ENCODE data around the gene ZNF618.
A peak's percentile ranks its signal among the peaks of the same experiment; 100 is the strongest.

Gene ZNF618

DNA sequence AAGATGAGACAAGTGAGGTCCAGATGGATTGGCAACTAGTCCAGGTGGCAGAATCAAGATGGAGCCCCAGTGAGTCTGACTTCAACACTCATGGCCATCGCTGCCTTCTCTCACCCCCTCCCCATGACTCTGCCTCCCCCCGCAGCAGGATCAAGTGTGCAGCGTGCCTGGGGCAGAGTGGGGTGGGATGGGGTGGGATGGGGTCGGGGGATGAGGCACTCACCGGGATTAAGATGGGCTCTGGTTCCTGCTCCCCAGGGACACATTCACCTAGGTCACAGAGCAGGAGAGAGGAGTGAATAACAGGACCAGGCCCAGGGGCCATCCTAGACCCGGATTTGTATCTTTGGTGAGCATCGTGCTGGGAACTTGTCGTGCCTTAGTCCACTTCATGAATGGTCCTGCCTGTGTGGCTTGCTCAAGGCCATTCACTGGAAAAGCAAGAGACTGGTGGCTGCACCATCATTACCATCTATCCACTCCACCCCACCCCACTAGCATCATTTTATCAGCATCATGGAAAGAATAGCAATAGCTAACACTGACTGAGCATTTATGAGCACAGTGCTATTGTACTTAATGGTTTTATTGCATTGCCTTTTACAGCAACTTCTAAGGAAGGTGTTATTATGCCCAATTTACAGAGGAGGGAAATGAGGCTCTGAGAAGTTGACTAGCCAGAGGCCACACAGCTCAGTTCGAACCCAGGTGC is 193.5 kb downstream of the ZNF618 start:
- H3K9me3 ChIP-seq (ENCODE audit: severe bottlenecking): no peaks in the 10 kb centered on the region
- no peak overlapping the region for H3K4me3 ChIP-seq (ENCODE audit: severe bottlenecking)
- no peaks in the 10 kb centered on the region for H3K36me3 ChIP-seq (ENCODE audit: low read depth)
- DNase-seq (ENCODE audit: low spot score) (peak; percentile 27), ATAC-seq (ENCODE audit: low read depth) (no peak)
- no peaks in the 10 kb centered on the region for H3K27me3 ChIP-seq (ENCODE audit: insufficient read depth, poor library complexity, severe bottlenecking)
- TF ChIP-seq, protein P1, sequence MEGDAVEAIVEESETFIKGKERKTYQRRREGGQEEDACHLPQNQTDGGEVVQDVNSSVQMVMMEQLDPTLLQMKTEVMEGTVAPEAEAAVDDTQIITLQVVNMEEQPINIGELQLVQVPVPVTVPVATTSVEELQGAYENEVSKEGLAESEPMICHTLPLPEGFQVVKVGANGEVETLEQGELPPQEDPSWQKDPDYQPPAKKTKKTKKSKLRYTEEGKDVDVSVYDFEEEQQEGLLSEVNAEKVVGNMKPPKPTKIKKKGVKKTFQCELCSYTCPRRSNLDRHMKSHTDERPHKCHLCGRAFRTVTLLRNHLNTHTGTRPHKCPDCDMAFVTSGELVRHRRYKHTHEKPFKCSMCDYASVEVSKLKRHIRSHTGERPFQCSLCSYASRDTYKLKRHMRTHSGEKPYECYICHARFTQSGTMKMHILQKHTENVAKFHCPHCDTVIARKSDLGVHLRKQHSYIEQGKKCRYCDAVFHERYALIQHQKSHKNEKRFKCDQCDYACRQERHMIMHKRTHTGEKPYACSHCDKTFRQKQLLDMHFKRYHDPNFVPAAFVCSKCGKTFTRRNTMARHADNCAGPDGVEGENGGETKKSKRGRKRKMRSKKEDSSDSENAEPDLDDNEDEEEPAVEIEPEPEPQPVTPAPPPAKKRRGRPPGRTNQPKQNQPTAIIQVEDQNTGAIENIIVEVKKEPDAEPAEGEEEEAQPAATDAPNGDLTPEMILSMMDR (IDR thresholded peaks at IDR 0.05; ENCODE audit: poor library complexity, severe bottlenecking): no peak
- H3K4me1 ChIP-seq (ENCODE audit: insufficient read depth, poor library complexity, severe bottlenecking): no peaks in the 10 kb centered on the region
- H3K27ac ChIP-seq (ENCODE audit: poor library complexity, severe bottlenecking): no peak overlapping the region

DNA sequence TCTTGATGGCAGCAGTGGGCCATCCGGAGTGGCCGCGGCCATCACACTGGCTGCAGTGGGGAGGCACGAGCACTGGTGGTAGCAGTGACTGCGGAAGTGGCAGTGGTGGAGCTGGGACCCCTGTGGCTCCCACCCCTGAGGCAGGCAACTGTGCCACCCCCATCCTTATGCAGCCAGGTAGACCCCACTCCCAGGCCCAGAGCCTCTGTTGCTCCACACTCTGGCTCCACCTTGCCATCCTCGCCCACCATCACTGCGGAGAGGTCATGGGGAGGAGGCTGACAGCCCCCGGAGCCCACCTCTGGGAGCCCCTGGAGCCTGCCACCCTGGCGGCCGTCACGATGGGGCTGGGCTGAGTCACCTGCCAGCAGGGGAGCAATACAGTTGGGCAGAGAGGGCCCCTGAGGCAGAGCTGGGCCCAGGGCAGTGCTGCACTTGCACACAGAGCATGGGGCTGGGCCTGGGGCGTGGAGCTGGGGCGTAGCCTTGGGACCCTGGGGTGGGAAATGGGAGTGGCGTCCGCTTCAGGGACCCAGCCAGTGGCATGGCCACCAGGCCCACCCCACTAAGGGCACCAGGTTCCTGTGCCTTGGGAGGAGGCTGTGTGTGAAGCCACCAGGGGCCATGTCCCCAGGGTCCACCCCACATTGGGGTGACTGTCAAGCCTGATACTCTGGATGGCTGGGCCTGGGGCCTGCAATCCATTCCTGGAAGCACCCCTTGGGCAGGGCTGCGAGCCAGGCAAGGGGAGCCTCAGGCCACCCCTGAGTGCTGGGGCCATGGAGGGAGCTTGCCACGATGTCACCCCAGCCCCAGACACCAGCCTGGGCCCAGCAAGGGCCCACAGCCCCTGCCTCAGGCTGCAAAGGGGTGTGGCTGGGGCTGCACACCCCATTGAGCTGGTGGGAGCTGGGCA is 194.3 kb downstream of the ZNF618 start:
- Histone ChIP-seq H3K36me3 (ENCODE audit: low read depth) (no peaks in the 10 kb centered on the region), H3K27ac (ENCODE audit: poor library complexity, severe bottlenecking) (no peak overlapping the region), H3K9me3 (ENCODE audit: severe bottlenecking) (no peaks in the 10 kb centered on the region), H3K27me3 (ENCODE audit: insufficient read depth, poor library complexity, severe bottlenecking) (no peaks in the 10 kb centered on the region), H3K4me1 (ENCODE audit: insufficient read depth, poor library complexity, severe bottlenecking) (no peaks in the 10 kb centered on the region), H3K4me3 (ENCODE audit: severe bottlenecking) (no peak overlapping the region)
- TF ChIP-seq, protein P1 (IDR thresholded peaks at IDR 0.05; ENCODE audit: poor library complexity, severe bottlenecking): no peak
- no peak for ATAC-seq (ENCODE audit: low read depth)
- peak; percentile 51 for DNase-seq (ENCODE audit: low spot score)

DNA sequence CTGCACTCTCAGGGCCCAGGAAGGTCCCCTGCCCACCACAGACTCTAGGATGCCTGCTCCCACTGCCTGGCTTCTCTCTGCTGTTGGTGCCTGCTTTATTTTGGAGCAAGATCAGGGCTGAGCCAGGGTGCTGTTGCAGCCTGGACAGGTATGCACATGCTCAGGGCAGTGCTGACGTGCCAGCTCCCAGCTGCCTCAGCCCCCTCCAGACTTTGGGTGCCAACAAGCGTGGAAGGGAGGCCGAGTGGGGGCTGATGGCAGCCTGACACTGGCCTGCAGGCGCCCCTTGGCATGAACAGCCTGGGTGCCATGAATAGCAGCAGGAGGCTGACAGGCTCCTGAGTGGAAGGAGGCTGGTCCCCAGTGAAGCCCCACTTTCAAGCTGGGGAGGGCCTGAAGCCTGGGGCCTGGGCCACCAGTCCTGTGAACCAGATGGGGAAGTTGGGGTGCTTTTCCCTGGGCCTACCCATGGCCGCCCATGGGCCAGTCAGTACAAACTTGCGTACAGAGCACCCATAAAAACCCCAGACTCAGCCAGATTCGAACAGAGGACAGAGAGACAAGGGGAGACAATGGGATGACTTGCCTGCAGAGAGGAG is 195.2 kb downstream of the ZNF618 start:
- Histone ChIP-seq H3K27me3 (ENCODE audit: insufficient read depth, poor library complexity, severe bottlenecking) (no peaks in the 10 kb centered on the region), H3K36me3 (ENCODE audit: low read depth) (no peaks in the 10 kb centered on the region), H3K27ac (ENCODE audit: poor library complexity, severe bottlenecking) (no peak overlapping the region), H3K9me3 (ENCODE audit: severe bottlenecking) (no peaks in the 10 kb centered on the region), H3K4me3 (ENCODE audit: severe bottlenecking) (no peak overlapping the region), H3K4me1 (ENCODE audit: insufficient read depth, poor library complexity, severe bottlenecking) (no peaks in the 10 kb centered on the region)
- no peak for DNase-seq (ENCODE audit: low spot score)
- 0 out of 3 replicates have a peak, but pooled peaks have one; percentile 33 for ATAC-seq (ENCODE audit: low read depth)
- TF ChIP-seq, protein P1 (IDR thresholded peaks at IDR 0.05; ENCODE audit: poor library complexity, severe bottlenecking): no peak

DNA sequence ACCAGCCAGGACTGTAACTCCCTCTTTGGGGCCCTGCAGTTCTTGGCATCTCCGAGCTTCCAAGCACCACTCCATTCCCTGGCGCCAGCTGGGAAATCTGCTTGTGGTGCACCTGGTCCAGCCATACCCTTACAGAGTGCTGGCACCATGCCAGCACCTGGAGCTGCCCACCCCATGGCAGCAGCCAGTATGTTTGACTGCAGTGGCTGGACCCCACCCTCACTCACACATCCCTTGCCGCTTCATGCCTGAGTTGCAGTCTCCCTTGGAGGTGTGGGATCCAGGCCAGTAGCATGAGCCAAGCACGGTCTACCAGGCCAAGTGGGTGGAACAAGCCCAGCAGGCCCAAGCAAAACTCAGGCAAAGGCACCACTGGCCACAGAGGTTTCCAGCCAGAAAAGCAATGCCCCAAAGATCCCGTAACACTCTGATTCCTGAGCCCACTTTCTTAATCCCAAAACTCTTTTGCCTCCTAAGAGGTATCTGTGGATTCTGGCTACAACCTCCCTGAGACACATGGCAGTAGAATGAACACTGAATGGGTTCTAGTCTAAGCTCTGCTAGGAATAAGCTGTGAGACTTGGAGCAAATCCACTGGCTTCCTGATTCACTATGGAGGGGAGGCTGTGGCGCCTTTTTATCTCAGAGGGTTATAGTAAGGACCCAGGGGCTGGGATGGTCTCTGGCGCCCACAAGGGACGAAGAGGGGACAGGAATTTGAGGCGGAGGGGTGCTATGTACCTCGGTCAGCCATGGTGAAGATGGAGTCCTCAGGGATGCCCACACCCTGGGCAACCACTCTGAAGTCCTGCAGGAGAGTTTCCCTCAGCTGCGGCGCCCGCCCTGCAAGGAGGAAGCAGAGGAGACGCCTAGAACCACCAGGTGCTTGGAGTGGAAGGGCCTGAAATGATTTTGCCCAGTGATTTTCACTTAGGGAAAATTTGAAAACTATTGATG is 196.4 kb downstream of the ZNF618 start:
- Histone ChIP-seq H3K4me3 (ENCODE audit: severe bottlenecking) (no peak overlapping the region), H3K36me3 (ENCODE audit: low read depth) (no peaks in the 10 kb centered on the region), H3K4me1 (ENCODE audit: insufficient read depth, poor library complexity, severe bottlenecking) (no peaks in the 10 kb centered on the region), H3K9me3 (ENCODE audit: severe bottlenecking) (no peaks in the 10 kb centered on the region), H3K27ac (ENCODE audit: poor library complexity, severe bottlenecking) (no peak overlapping the region), H3K27me3 (ENCODE audit: insufficient read depth, poor library complexity, severe bottlenecking) (no peaks in the 10 kb centered on the region)
- ATAC-seq (ENCODE audit: low read depth) (peak; percentile 13; the same call in 1 of the 3 replicates), DNase-seq (ENCODE audit: low spot score) (no peak)
- TF ChIP-seq, protein P1 (IDR thresholded peaks at IDR 0.05; ENCODE audit: poor library complexity, severe bottlenecking): no peak
